Adrenal gland (tissue), 12 donors: Measurements from ENCODE around the gene CAPN2. TPM values are rescaled to one million over a fixed set of nuclear protein-coding genes. Genes with fewer than 3 reads are reported as not detected.

ENCODE experiments used
- DNase-seq, 7 donors: peaks; one replicate each; pipeline ENCODE4 v3.0.0-alpha.2; 2019 to 2020
- H3K27ac ChIP-seq, 5 donors: fragments of 200-600 bp; sonication (generic) in 4 of 5; 1 replicate in 3 of 5; 2 replicates in 2 of 5; pipeline versions ENCODE4 v1.5.1 to v1.8.0; 2016 to 2020; ENCODE audit warnings: mild to moderate bottlenecking in 1 of 5
- H3K27me3 ChIP-seq: fragments of 200-600 bp; 2 replicates; pipeline ENCODE4 v1.8.0; 2021
- H3K36me3 ChIP-seq, 2 donors: fragments of 200-600 bp; replicated peaks in 1 of 2; 1 replicate in 1 of 2; 2 replicates in 1 of 2; pipeline versions ENCODE4 v1.5.1 to v1.8.0; 2018 to 2022
- H3K4me1 ChIP-seq, 2 donors: fragments of 200-600 bp; replicated peaks in 1 of 2; 1 replicate in 1 of 2; 2 replicates in 1 of 2; pipeline versions ENCODE4 v1.5.1 to v1.8.0; 2018 to 2021
- H3K4me3 ChIP-seq, 4 donors: fragments of 200-600 bp; sonication (generic) in 3 of 4; one replicate each; pipeline ENCODE4 v1.5.1; 2016 to 2018
- H3K9me3 ChIP-seq, 3 donors: fragments of 200-600 bp; sonication (generic) in 1 of 3; replicated peaks in 1 of 3; 1 replicate in 2 of 3; 2 replicates in 1 of 3; pipeline versions ENCODE4 v1.5.1 to v1.8.0; 2016 to 2021
- CTCF ChIP-seq, 6 experiments: fragments of 450-650 bp in 4 of 6; fragments of 200-600 bp in 2 of 6; sonication (generic) in 1 of 6; IDR thresholded peaks; 1 replicate in 5 of 6; 2 replicates in 1 of 6; pipeline versions ENCODE4 v1.5.1 to v1.8.0; 2016 to 2021; ENCODE audit warnings: antibody characterized with exemption in 6 of 6, mild to moderate bottlenecking in 2 of 6, moderate library complexity in 1 of 6
- POLR2A ChIP-seq, 2 donors: fragments of 450-650 bp; IDR thresholded peaks; one replicate each; pipeline ENCODE4 v1.6.1; 2017; ENCODE audit warnings: antibody characterized with exemption in 2 of 2, mild to moderate bottlenecking in 2 of 2, moderate library complexity in 1 of 2
- WGBS, 4 donors: extraction: QIAGEN DNeasy Blood & Tissue Kit in 2 of 4; methylation state at CpG; one replicate each; pipeline versions ENCODE4 v1.1.5 to v1.1.7; 2013 to 2017; 5-methylcytosine and 5-hydroxymethylcytosine counted together
- intact Hi-C, 2 donors: fragments of 100-400 bp; cut with DNase I; formaldehyde crosslinking; loops; one replicate each; pipeline versions ENCODE4 v1.14.1 to v1.15.0; 2022 to 2023
- polyA plus RNA-seq, 3 donors: library from polyadenylated mRNA; stranded (reverse); fragments of 200-250 nt in 2 of 3; fragments of 350-450 nt in 1 of 3; fragmentation: Illumina TruSeq in 1 of 3; extraction: RNeasy Lipid Tissue Mini Kit (QIAGEN cat#74804) in 1 of 3; gene quantifications; one replicate each; pipeline ENCODE4 v1.2.3, GENCODE V29; 2013 to 2014
- total RNA-seq, 9 donors: library from RNA; depleted of rRNA in 4 of 9; stranded (reverse); fragments of >200 nt in 4 of 9; fragments of 120-200 nt in 1 of 9; fragmentation: NEBNext Ultra II Directional in 1 of 9; extraction: Animal tissue kit (Norgen Biotek cat#: 25700) in 1 of 9; gene quantifications; one replicate each; pipeline versions ENCODE4 v1.1.0 to v1.2.4, GENCODE V29; 2013 to 2023
- donor health status: healthy with polysubstance abuse.
- donor health status: Bipolar disorder and iron deficiency.
- donor health status: DM: yes; HTN: yes; CAD: no.
- donor health status: DM: no; HTN: no; CAD: no.
- donor health status: DM: no; HTN: no; CAD: no.
- donor health status: DM: yes; HTN: yes; CAD: no.

The CAPN2 gene
- total and polyA plus RNA-seq, 12 donors, result 110 to 366 (median 199) TPM

- intact Hi-C loops, result no loop called here
- H3K9me3 ChIP-seq, result no peaks in the 10 kb centered on the region
- peaks cover 0 to 54% of the 10 kb centered on the region in 2 donors for H3K36me3 ChIP-seq
- H3K27ac ChIP-seq, result peak overlapping the region in 1 of 5 donors; percentile 37
- H3K27me3 ChIP-seq, result no peaks in the 10 kb centered on the region
- H3K4me1 ChIP-seq, result no peaks in the 10 kb centered on the region
- H3K4me3 ChIP-seq, result no peak overlapping the region
- WGBS, 4 donors, result 69 to 80% (median 77%) methylated on average over 6 to 9 of the region's 9 CpGs
- TF ChIP-seq CTCF (IDR thresholded peaks at IDR 0.05) (no peak), POLR2A (IDR thresholded peaks at IDR 0.05) (no peak)
- DNase-seq, result no peak
Observed at GRCh38 chr1:223765036-223765718, 52.8 kb downstream of the CAPN2 start.

DNA sequence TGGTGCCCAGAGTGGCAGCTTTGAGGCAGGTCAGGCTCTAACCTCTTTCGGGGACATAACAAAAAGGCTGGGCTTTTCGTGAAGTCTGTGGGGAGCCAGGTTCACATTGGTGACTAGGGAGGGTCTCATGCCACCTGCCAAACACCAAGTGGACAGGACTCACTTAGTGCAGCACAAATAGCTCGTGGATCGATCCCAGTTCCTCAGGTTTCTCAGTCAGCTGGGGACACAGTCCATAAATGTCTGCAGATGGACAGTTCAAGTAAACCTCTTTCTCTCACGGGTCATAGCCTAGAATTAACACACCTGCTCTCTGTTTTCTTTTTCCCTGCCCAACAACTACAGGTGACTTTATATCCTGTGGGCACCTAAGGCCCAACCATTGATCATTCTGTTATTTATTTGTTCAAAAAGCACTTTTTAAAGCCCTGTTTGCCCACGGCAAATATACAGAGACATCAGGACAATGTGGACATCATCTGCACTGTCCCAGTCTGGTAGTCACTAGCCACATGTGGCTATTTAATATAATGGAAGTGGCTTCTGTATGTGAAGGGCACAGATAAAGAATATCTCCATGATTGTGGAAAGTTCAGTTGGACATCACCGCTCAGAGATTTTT is 53.5 kb downstream of the CAPN2 start:
- Histone ChIP-seq H3K36me3 (peaks cover 0 to 54% of the 10 kb centered on the region in 2 donors), H3K27me3 (no peaks in the 10 kb centered on the region)

DNA sequence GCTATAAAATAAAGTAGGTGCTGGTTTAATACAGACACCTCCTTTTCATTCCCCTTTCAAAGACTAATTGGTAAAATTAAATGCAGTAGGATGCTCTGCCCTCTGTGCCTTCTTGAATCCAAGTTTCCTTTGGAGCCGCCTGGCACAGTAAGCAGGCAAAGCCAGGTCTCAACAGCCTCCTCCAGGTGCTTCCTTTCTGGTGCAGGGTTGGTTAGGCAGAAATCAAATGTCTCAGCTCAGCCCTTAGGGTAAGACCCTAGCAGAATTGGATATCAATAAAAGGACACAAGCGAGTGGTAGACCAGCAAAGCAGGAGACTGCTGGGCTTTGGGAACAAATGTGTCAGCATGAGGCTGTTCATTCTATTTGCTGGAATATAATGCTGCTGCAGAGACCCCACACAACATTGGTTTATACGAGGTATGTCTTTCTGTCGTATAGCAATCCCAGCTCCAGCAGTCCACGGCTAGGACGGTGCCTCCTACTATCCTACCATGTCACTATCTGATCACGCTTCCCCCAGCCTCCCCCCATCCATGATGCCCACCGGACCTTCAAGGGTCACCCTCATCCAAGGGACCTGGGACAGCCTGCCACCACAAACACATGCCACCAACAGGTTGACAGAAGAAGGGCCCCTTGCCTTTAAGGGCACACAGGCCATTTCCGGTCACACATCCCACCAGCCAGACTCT is 58.4 kb downstream of the CAPN2 start:
- intact Hi-C loops, result no loop called here
- no peak overlapping the region for H3K4me3 ChIP-seq
- no peaks in the 10 kb centered on the region for H3K9me3 ChIP-seq
- no peaks in the 10 kb centered on the region for H3K27me3 ChIP-seq
- peaks cover 0 to 37% of the 10 kb centered on the region in 2 donors for H3K36me3 ChIP-seq
- no peak for TF ChIP-seq POLR2A (IDR thresholded peaks at IDR 0.05)
- TF ChIP-seq CTCF (IDR thresholded peaks at IDR 0.05), result no peak
- WGBS, 4 donors, result 85 to 94% (median 91%) methylated on average over 9 of the region's 9 CpGs
- peaks cover 27 to 30% of the 10 kb centered on the region in 2 donors for H3K4me1 ChIP-seq
- DNase-seq, result peak in 1 of 7 donors; percentile 23
- peak overlapping the region; percentile 72 to 93 (median 87) for H3K27ac ChIP-seq

More for the DNA sequence above, 53.5 kb downstream of the CAPN2 start:
- intact Hi-C loops, result no loop called here
- Histone ChIP-seq H3K4me1 (peaks cover 5% of the 10 kb centered on the region in 2 donors), H3K9me3 (no peaks in the 10 kb centered on the region), H3K27ac (no peak overlapping the region), H3K4me3 (no peak overlapping the region)
- DNase-seq, result no peak
- no peak for TF ChIP-seq CTCF (IDR thresholded peaks at IDR 0.05)
- no peak for TF ChIP-seq POLR2A (IDR thresholded peaks at IDR 0.05)
- WGBS, 4 donors, result 80 to 93% (median 87%) methylated on average over 5 to 7 of the region's 7 CpGs

GRCh38 chr1:223771469-223771813 is 59.1 kb downstream of the CAPN2 start:
- Histone ChIP-seq H3K27me3 (no peaks in the 10 kb centered on the region), H3K36me3 (peaks cover 0 to 39% of the 10 kb centered on the region in 2 donors), H3K27ac (peak overlapping the region; percentile 72 to 93 (median 87)), H3K9me3 (no peaks in the 10 kb centered on the region), H3K4me3 (peak overlapping the region in 1 of 4 donors; percentile 0), H3K4me1 (peaks cover 27 to 30% of the 10 kb centered on the region in 2 donors)
- intact Hi-C loops, result no loop called here
- TF ChIP-seq POLR2A (IDR thresholded peaks at IDR 0.05) (no peak), CTCF (IDR thresholded peaks at IDR 0.05) (no peak)
- WGBS, 4 donors, result 28 to 41% (median 34%) methylated on average over 2 of the region's 2 CpGs
- no peak for DNase-seq
